ENCODE measurements around the gene CPA3. TPM values are rescaled to one million over a fixed set of nuclear protein-coding genes. Genes with fewer than 3 reads are reported as not detected.

CPA3 gene
- total and polyA plus RNA-seq, 2 experiments from 2014 or later = not detected

- no peaks in the 10 kb centered on the region for H3K79me2 ChIP-seq (ENCODE audit: insufficient read depth)
- H3F3A ChIP-seq (ENCODE audit: insufficient read depth) = peaks cover 18% of the 10 kb centered on the region
- H3K27me3 ChIP-seq (replicated peaks; ENCODE audit: insufficient read depth) = no peaks in the 10 kb centered on the region
- H3K9me3 ChIP-seq (ENCODE audit: low read depth) = no peaks in the 10 kb centered on the region
- no peak overlapping the region for H3K27ac ChIP-seq
- no peaks in the 10 kb centered on the region for H4K20me1 ChIP-seq (ENCODE audit: insufficient read depth)
- H3K4me1 ChIP-seq (ENCODE audit: insufficient read depth) = peaks cover 20% of the 10 kb centered on the region
- DNase-seq = no peak
- H3K4me3 ChIP-seq = no peak overlapping the region
- H3K9ac ChIP-seq = no peak overlapping the region
- in situ Hi-C loops (cut with MboI) = no loop called here
- TF ChIP-seq EZH2phosphoT487 (IDR thresholded peaks at IDR 0.05; ENCODE audit: insufficient read depth, low read depth) (no peak), EZH2 (IDR thresholded peaks at IDR 0.05; ENCODE audit: insufficient read depth, poor library complexity, severe bottlenecking) (no peak)
- no peaks in the 10 kb centered on the region for H3K36me3 ChIP-seq (ENCODE audit: low read depth)
- no peak overlapping the region for H2AFZ ChIP-seq
- 15 to 19% methylated on average over 2 of the region's 2 CpGs for WGBS, 2 experiments (ENCODE audit: low coverage in 1 of 2, low lambda C conversion rate in 2 of 2, missing lambda C conversion rate in 2 of 2)
- H3K4me2 ChIP-seq (ENCODE audit: unreplicated experiment) = no peak overlapping the region
- H3K9me2 ChIP-seq (ENCODE audit: insufficient read depth) = no peaks in the 10 kb centered on the region
Measured at GRCh38 chr3:148906667-148907066, 41.6 kb downstream of the CPA3 start.

GRCh38 chr3:148911173-148911572 lies 46.1 kb downstream of the CPA3 start:
- DNase-seq = no peak
- 89 to 100% methylated on average over 2 of the region's 2 CpGs for WGBS, 2 experiments (ENCODE audit: low coverage in 1 of 2, low lambda C conversion rate in 2 of 2, missing lambda C conversion rate in 2 of 2)
- no peak for TF ChIP-seq EZH2phosphoT487 (IDR thresholded peaks at IDR 0.05; ENCODE audit: insufficient read depth, low read depth)
- TF ChIP-seq EZH2 (IDR thresholded peaks at IDR 0.05; ENCODE audit: insufficient read depth, poor library complexity, severe bottlenecking) = no peak

DNA sequence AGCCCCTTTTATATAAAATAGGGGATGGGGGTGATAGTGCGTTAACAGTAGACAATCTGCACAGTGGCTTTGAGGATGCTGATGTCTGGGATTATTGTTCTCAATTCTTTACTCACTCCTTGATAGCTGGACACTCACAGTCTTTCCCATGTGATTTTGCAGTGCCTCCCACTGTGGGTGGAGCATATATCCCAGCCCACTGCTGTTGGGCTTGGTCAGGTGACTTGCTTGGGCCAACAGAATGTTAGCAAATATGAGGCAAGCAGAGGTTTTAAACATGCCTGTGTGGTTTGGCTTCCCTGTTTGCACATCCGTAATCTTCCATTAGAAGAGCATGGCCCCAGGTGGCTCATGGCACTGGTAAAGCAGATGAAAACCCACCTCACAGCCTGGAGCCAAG lies 46.5 kb downstream of the CPA3 start:
- H3K27me3 ChIP-seq (replicated peaks; ENCODE audit: insufficient read depth) = no peaks in the 10 kb centered on the region
- H3K4me2 ChIP-seq (ENCODE audit: unreplicated experiment) = no peak overlapping the region
- no peaks in the 10 kb centered on the region for H4K20me1 ChIP-seq (ENCODE audit: insufficient read depth)
- H3F3A ChIP-seq (ENCODE audit: insufficient read depth) = no peaks in the 10 kb centered on the region
- H3K9me2 ChIP-seq (ENCODE audit: insufficient read depth) = no peaks in the 10 kb centered on the region
- in situ Hi-C loops (cut with MboI) = no loop called here
- TF ChIP-seq EZH2 (IDR thresholded peaks at IDR 0.05; ENCODE audit: insufficient read depth, poor library complexity, severe bottlenecking) (no peak), EZH2phosphoT487 (IDR thresholded peaks at IDR 0.05; ENCODE audit: insufficient read depth, low read depth) (no peak)
- no peaks in the 10 kb centered on the region for H3K36me3 ChIP-seq (ENCODE audit: low read depth)
- DNase-seq = no peak
- H3K27ac ChIP-seq = no peak overlapping the region
- no peak overlapping the region for H2AFZ ChIP-seq
- H3K4me1 ChIP-seq (ENCODE audit: insufficient read depth) = no peaks in the 10 kb centered on the region
- 92 to 95% methylated on average over 2 of the region's 2 CpGs for WGBS, 2 experiments (ENCODE audit: low coverage in 1 of 2, low lambda C conversion rate in 2 of 2, missing lambda C conversion rate in 2 of 2)
- H3K4me3 ChIP-seq = no peak overlapping the region
- H3K9ac ChIP-seq = no peak overlapping the region
- no peaks in the 10 kb centered on the region for H3K9me3 ChIP-seq (ENCODE audit: low read depth)
- H3K79me2 ChIP-seq (ENCODE audit: insufficient read depth) = no peaks in the 10 kb centered on the region

More at GRCh38 chr3:148911173-148911572, 46.1 kb downstream of the CPA3 start:
- Histone ChIP-seq H3K4me3 (no peak overlapping the region), H3K27me3 (replicated peaks; ENCODE audit: insufficient read depth) (no peaks in the 10 kb centered on the region), H3K4me1 (ENCODE audit: insufficient read depth) (no peaks in the 10 kb centered on the region), H3K9me3 (ENCODE audit: low read depth) (no peaks in the 10 kb centered on the region), H3K79me2 (ENCODE audit: insufficient read depth) (no peaks in the 10 kb centered on the region), H3K9me2 (ENCODE audit: insufficient read depth) (no peaks in the 10 kb centered on the region), H4K20me1 (ENCODE audit: insufficient read depth) (no peaks in the 10 kb centered on the region), H3K9ac (no peak overlapping the region), H3K4me2 (ENCODE audit: unreplicated experiment) (no peak overlapping the region), H2AFZ (no peak overlapping the region), H3K27ac (no peak overlapping the region), H3F3A (ENCODE audit: insufficient read depth) (no peaks in the 10 kb centered on the region), H3K36me3 (ENCODE audit: low read depth) (no peaks in the 10 kb centered on the region)
- in situ Hi-C loops (cut with MboI) = no loop called here

- TF ChIP-seq EZH2 (IDR thresholded peaks at IDR 0.05; ENCODE audit: insufficient read depth, poor library complexity, severe bottlenecking) (no peak), EZH2phosphoT487 (IDR thresholded peaks at IDR 0.05; ENCODE audit: insufficient read depth, low read depth) (no peak)
- Histone ChIP-seq H3K36me3 (ENCODE audit: low read depth) (no peaks in the 10 kb centered on the region), H3K4me3 (no peak overlapping the region), H3F3A (ENCODE audit: insufficient read depth) (no peaks in the 10 kb centered on the region), H4K20me1 (ENCODE audit: insufficient read depth) (no peaks in the 10 kb centered on the region), H3K4me2 (ENCODE audit: unreplicated experiment) (no peak overlapping the region), H3K9ac (no peak overlapping the region), H3K27ac (no peak overlapping the region), H3K27me3 (replicated peaks; ENCODE audit: insufficient read depth) (no peaks in the 10 kb centered on the region), H3K79me2 (ENCODE audit: insufficient read depth) (no peaks in the 10 kb centered on the region), H3K9me3 (ENCODE audit: low read depth) (no peaks in the 10 kb centered on the region), H2AFZ (no peak overlapping the region), H3K9me2 (ENCODE audit: insufficient read depth) (no peaks in the 10 kb centered on the region), H3K4me1 (ENCODE audit: insufficient read depth) (no peaks in the 10 kb centered on the region)
- 90 to 100% methylated on average over 1 of the region's 1 CpG for WGBS, 2 experiments (ENCODE audit: low coverage in 1 of 2, low lambda C conversion rate in 2 of 2, missing lambda C conversion rate in 2 of 2)
- in situ Hi-C loops (cut with MboI) = no loop called here
- DNase-seq = no peak
Measured at GRCh38 chr3:148914936-148915690, 50.0 kb downstream of the CPA3 start.

Data from GM23248 (cell line).